ENCODE results near the gene PAM.

The PAM gene

GRCh38 chr5:102762562-102763227, 7.6 kb downstream of the PAM start:
- Histone ChIP-seq H3K9me2 (replicated peaks; ENCODE audit: insufficient read depth, low read length) (no peaks in the 10 kb centered on the region), H4K20me1 (ENCODE audit: low read depth, low read length) (no peaks in the 10 kb centered on the region), H3K9ac (ENCODE audit: low read length) (no peak overlapping the region), H3K27ac (ENCODE audit: low read depth, low read length) (no peak overlapping the region), H3K9me3 (ENCODE audit: insufficient read depth, low read length) (no peaks in the 10 kb centered on the region), H3K36me3 (ENCODE audit: low read length) (no peaks in the 10 kb centered on the region), H3K79me2 (ENCODE audit: insufficient read depth, low read length) (no peaks in the 10 kb centered on the region), H3K4me2 (ENCODE audit: low read depth, low read length, poor library complexity, severe bottlenecking) (no peak overlapping the region), H2AFZ (ENCODE audit: low read depth, low read length, severe bottlenecking) (no peak overlapping the region), H3K27me3 (ENCODE audit: low read length) (no peaks in the 10 kb centered on the region), H3F3A (ENCODE audit: insufficient read depth) (no peaks in the 10 kb centered on the region), H3K4me3 (ENCODE audit: insufficient read depth, low read length, poor library complexity, severe bottlenecking) (no peak overlapping the region)
- TF ChIP-seq CTCF (IDR thresholded peaks at IDR 0.05; ENCODE audit: insufficient read depth, low read length, poor library complexity, severe bottlenecking) (no peak), EZH2phosphoT487 (conservative IDR thresholded peaks at IDR 0.05; ENCODE audit: low read length) (no peak)

- H3K36me3 ChIP-seq (ENCODE audit: low read length): no peaks in the 10 kb centered on the region
- H4K20me1 ChIP-seq (ENCODE audit: low read depth, low read length): no peaks in the 10 kb centered on the region
- no peaks in the 10 kb centered on the region for H3K9me2 ChIP-seq (replicated peaks; ENCODE audit: insufficient read depth, low read length)
- TF ChIP-seq EZH2phosphoT487 (conservative IDR thresholded peaks at IDR 0.05; ENCODE audit: low read length): no peak
- no peak for TF ChIP-seq CTCF (IDR thresholded peaks at IDR 0.05; ENCODE audit: insufficient read depth, low read length, poor library complexity, severe bottlenecking)
- no peaks in the 10 kb centered on the region for H3K9me3 ChIP-seq (ENCODE audit: insufficient read depth, low read length)
- H2AFZ ChIP-seq (ENCODE audit: low read depth, low read length, severe bottlenecking): no peak overlapping the region
- no peak overlapping the region for H3K4me2 ChIP-seq (ENCODE audit: low read depth, low read length, poor library complexity, severe bottlenecking)
- no peaks in the 10 kb centered on the region for H3F3A ChIP-seq (ENCODE audit: insufficient read depth)
- no peaks in the 10 kb centered on the region for H3K27me3 ChIP-seq (ENCODE audit: low read length)
- no peaks in the 10 kb centered on the region for H3K79me2 ChIP-seq (ENCODE audit: insufficient read depth, low read length)
- no peak overlapping the region for H3K4me3 ChIP-seq (ENCODE audit: insufficient read depth, low read length, poor library complexity, severe bottlenecking)
- H3K27ac ChIP-seq (ENCODE audit: low read depth, low read length): no peak overlapping the region
- H3K9ac ChIP-seq (ENCODE audit: low read length): no peak overlapping the region
These were observed 8.6 kb downstream of the PAM start for GRCh38 chr5:102763734-102764133.

GRCh38 chr5:102764381-102765004, 9.4 kb downstream of the PAM start:
- H3K79me2 ChIP-seq (ENCODE audit: insufficient read depth, low read length): no peaks in the 10 kb centered on the region
- H4K20me1 ChIP-seq (ENCODE audit: low read depth, low read length): no peaks in the 10 kb centered on the region
- H3K9me2 ChIP-seq (replicated peaks; ENCODE audit: insufficient read depth, low read length): no peaks in the 10 kb centered on the region
- no peak overlapping the region for H2AFZ ChIP-seq (ENCODE audit: low read depth, low read length, severe bottlenecking)
- H3K4me3 ChIP-seq (ENCODE audit: insufficient read depth, low read length, poor library complexity, severe bottlenecking): no peak overlapping the region
- H3K27me3 ChIP-seq (ENCODE audit: low read length): no peaks in the 10 kb centered on the region
- no peaks in the 10 kb centered on the region for H3F3A ChIP-seq (ENCODE audit: insufficient read depth)
- TF ChIP-seq EZH2phosphoT487 (conservative IDR thresholded peaks at IDR 0.05; ENCODE audit: low read length) (no peak), CTCF (IDR thresholded peaks at IDR 0.05; ENCODE audit: insufficient read depth, low read length, poor library complexity, severe bottlenecking) (no peak)
- no peak overlapping the region for H3K9ac ChIP-seq (ENCODE audit: low read length)
- H3K27ac ChIP-seq (ENCODE audit: low read depth, low read length): no peak overlapping the region
- H3K9me3 ChIP-seq (ENCODE audit: insufficient read depth, low read length): no peaks in the 10 kb centered on the region
- no peaks in the 10 kb centered on the region for H3K36me3 ChIP-seq (ENCODE audit: low read length)
- no peak overlapping the region for H3K4me2 ChIP-seq (ENCODE audit: low read depth, low read length, poor library complexity, severe bottlenecking)
